HG02588 (cell line): Measurements from ENCODE around the gene SH3GLB2.
"Not testable (repeated sequence)": the region's sequence is repeated elsewhere in the genome, so short reads cannot be mapped to it uniquely, and the experiment has no call there.

Source experiments
- ATAC-seq: cut with Tn5 transposase; IDR thresholded peaks from one replicate; pipeline ENCODE4 v1.9.1; 2021; ENCODE audit warnings: mild to moderate bottlenecking, moderate library complexity; ENCODE audit not compliant: unreplicated experiment

The SH3GLB2 gene

GRCh38 chr9:129022037-129022436 is 6.1 kb downstream of the SH3GLB2 start:
- ATAC-seq = no peak

GRCh38 chr9:129021091-129021490 is 7.0 kb downstream of the SH3GLB2 start:
- no peak for ATAC-seq

GRCh38 chr9:129014608-129015007 is 13.5 kb downstream of the SH3GLB2 start:
- no peak for ATAC-seq

- ATAC-seq = no peak
Observed at GRCh38 chr9:129014124-129014523, 14.0 kb downstream of the SH3GLB2 start.

- no peak for ATAC-seq
Observed at GRCh38 chr9:129013674-129014073, 14.5 kb downstream of the SH3GLB2 start.

GRCh38 chr9:129012893-129013448 is 15.2 kb downstream of the SH3GLB2 start:
- ATAC-seq = no peak

- ATAC-seq = no peak
Observed at GRCh38 chr9:129012343-129012742, 15.8 kb downstream of the SH3GLB2 start.

GRCh38 chr9:129011761-129012181 is 16.4 kb downstream of the SH3GLB2 start:
- ATAC-seq = no peak

GRCh38 chr9:129011170-129011569 is 17.0 kb downstream of the SH3GLB2 start:
- no peak for ATAC-seq

GRCh38 chr9:129010267-129010975 is 17.7 kb downstream of the SH3GLB2 start:
- ATAC-seq = no peak

- ATAC-seq = no peak
Observed at GRCh38 chr9:129009584-129010141, 18.5 kb downstream of the SH3GLB2 start.

- no peak for ATAC-seq
Observed at GRCh38 chr9:129008986-129009583, 19.0 kb downstream of the SH3GLB2 start.

- ATAC-seq = no peak
Observed at GRCh38 chr9:129008469-129008965, 19.6 kb downstream of the SH3GLB2 start.

GRCh38 chr9:129007766-129008468 is 20.2 kb downstream of the SH3GLB2 start:
- no peak for ATAC-seq

GRCh38 chr9:129007035-129007765 is 20.9 kb downstream of the SH3GLB2 start:
- ATAC-seq = no peak

GRCh38 chr9:129006328-129007034 is 21.6 kb downstream of the SH3GLB2 start:
- no peak for ATAC-seq

- no peak for ATAC-seq
Observed at GRCh38 chr9:129005336-129005997, 22.7 kb downstream of the SH3GLB2 start.

GRCh38 chr9:129004173-129004572 is 24.0 kb downstream of the SH3GLB2 start:
- ATAC-seq = not testable (repeated sequence)

GRCh38 chr9:129002992-129003391 is 25.1 kb downstream of the SH3GLB2 start:
- no peak for ATAC-seq
